ENCODE results near the gene PTPA.
"Not testable (repeated sequence)": the region's sequence is repeated elsewhere in the genome, so short reads cannot be mapped to it uniquely, and the experiment has no call there.

Gene PTPA

DNA sequence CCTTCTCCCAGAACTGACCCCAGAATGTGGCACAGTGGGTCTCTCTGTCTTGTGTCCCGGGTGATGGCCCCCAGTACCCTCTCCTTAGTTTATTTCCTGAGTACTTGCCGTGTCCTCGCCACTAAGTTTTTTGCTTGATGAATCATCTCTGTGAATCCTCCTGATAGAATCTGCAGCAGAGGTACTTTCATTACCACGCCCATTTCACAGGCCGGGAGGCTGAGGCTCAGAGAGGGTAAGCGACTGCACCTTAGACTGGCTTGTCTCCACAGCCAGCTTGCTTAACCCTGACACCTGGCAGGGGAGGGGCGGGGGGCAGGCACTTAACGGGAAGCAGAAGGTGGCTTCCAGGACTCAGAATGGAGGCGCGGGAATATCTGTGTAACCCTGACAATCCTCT lies 74.8 kb downstream of the PTPA start:
- H3K4me3 ChIP-seq (ENCODE audit: low read depth, low read length), result no peak overlapping the region
- no peak for DNase-seq (ENCODE audit: low read depth)
- in situ Hi-C loops (cut with HindIII; ENCODE audit: low sequenced_read_pairs), result no loop called here
- TF ChIP-seq, protein P1, sequence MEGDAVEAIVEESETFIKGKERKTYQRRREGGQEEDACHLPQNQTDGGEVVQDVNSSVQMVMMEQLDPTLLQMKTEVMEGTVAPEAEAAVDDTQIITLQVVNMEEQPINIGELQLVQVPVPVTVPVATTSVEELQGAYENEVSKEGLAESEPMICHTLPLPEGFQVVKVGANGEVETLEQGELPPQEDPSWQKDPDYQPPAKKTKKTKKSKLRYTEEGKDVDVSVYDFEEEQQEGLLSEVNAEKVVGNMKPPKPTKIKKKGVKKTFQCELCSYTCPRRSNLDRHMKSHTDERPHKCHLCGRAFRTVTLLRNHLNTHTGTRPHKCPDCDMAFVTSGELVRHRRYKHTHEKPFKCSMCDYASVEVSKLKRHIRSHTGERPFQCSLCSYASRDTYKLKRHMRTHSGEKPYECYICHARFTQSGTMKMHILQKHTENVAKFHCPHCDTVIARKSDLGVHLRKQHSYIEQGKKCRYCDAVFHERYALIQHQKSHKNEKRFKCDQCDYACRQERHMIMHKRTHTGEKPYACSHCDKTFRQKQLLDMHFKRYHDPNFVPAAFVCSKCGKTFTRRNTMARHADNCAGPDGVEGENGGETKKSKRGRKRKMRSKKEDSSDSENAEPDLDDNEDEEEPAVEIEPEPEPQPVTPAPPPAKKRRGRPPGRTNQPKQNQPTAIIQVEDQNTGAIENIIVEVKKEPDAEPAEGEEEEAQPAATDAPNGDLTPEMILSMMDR (IDR thresholded peaks at IDR 0.05; ENCODE audit: low read depth, low read length, missing control alignments), result no peak

DNA sequence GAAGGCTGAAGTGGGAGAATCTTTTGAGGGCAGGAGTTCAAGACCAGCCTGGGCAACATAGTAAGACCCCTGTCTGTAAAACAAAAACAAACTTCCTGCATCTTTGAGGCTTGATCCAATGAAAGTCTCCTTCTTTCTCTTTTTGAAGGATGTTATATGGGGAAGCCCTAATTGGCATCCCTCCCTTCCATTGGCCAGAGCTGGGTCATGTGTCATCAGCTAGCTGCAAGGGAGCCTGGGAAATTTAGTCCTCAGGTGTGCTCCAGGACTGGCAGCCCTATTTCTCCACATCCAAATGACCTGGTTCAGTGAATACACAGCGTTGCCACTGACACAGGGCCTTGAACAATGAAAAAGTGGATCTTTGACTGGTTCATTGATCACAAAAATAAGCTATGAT lies 75.8 kb downstream of the PTPA start:
- in situ Hi-C loops (cut with HindIII; ENCODE audit: low sequenced_read_pairs), result no loop called here

DNA sequence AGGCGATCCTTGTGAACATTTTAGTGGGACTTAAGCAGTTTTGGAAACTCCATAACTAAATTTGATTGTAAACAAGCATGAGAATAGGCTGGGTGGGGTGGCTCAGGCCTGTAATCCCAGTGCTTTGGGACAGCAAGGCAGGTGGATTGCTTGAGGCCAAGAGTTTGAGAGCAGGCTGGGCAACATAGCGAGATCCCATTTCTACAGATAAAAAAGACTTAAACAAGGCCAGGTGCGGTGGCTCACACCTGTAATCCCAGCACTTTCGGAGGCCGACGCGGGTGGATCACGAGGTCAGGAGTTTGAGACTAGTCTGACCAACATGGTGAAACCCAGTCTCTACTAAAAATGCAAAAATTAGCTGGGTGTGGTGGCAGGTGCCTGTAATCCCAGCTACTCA lies 78.8 kb downstream of the PTPA start:
- H3K4me3 ChIP-seq (ENCODE audit: low read depth, low read length); in situ Hi-C loops (cut with HindIII; ENCODE audit: low sequenced_read_pairs); DNase-seq (ENCODE audit: low read depth): not testable (repeated sequence)

More for the DNA sequence above, 75.8 kb downstream of the PTPA start:
- H3K4me3 ChIP-seq (ENCODE audit: low read depth, low read length), result no peak overlapping the region
- no peak for DNase-seq (ENCODE audit: low read depth)
- TF ChIP-seq, protein P1 (IDR thresholded peaks at IDR 0.05; ENCODE audit: low read depth, low read length, missing control alignments), result no peak

DNA sequence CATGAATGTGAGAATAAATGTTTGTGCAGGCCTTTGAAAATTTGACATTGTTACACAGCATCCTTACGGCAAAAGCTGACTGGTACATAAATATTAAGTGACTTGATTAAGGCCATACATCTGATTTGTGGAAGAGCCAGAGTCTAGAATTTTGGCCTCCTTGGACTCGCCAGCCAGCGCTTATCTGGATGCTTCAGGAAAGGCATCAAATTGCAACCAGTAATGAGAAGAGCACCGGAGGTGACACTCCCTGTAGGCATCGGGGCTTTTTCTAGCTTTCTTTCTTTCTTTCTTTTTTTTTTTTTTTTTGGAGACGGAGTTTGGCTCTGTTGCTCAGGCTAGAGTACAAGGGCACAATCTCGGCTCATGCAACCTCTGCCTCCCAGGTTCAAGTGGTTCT lies 80.0 kb downstream of the PTPA start:
- in situ Hi-C loops (cut with HindIII; ENCODE audit: low sequenced_read_pairs), result no loop called here

DNA sequence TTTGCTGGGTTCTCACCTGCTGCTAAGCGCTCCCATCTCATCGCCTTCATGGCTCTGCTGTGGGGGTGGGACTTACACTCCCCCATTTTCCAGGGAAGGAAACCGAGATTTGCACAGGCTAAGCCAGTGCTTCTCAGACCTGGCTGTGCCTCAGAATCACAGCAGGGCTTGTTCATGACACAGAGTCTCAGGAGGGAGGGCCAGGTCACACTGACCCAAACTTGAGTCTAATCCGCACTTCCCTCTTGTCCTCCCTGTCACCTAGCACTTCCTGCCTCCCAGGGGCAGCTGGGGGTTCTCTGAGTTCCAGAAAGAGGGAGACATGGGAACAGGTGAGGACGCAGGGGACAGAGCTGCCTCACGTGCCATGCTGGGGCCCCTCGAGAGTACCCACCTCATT lies 82.4 kb downstream of the PTPA start:
- in situ Hi-C loops (cut with HindIII; ENCODE audit: low sequenced_read_pairs), result no loop called here
- H3K4me3 ChIP-seq (ENCODE audit: low read depth, low read length), result no peak overlapping the region
- TF ChIP-seq, protein P1 (IDR thresholded peaks at IDR 0.05; ENCODE audit: low read depth, low read length, missing control alignments), result no peak
- no peak for DNase-seq (ENCODE audit: low read depth)

More for the DNA sequence above, 80.0 kb downstream of the PTPA start:
- TF ChIP-seq, protein P1 (IDR thresholded peaks at IDR 0.05; ENCODE audit: low read depth, low read length, missing control alignments), result no peak
- DNase-seq (ENCODE audit: low read depth), result no peak
- H3K4me3 ChIP-seq (ENCODE audit: low read depth, low read length), result no peak overlapping the region

DNA sequence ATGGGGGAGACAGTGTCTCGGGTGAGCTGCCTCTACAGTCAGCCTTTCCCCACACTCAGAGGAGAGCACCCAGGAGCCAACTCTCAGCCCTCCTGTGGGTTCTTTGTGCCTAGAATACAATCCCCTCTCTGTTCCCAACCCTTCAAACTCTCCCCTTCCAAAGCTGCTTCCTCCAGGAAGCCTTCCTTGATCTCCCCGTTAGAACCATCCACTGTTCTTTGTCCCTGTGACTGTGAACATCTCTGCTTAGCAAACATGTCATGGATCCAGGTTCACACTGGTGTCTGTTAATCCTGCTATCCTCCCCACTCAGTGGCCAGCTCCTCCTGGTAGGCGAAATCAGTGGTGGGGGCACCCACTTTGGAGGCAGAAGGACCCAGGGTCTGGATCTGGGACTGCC lies 83.0 kb downstream of the PTPA start:
- H3K4me3 ChIP-seq (ENCODE audit: low read depth, low read length), result no peak overlapping the region
- in situ Hi-C loops (cut with HindIII; ENCODE audit: low sequenced_read_pairs), result no loop called here
- no peak for DNase-seq (ENCODE audit: low read depth)
- TF ChIP-seq, protein P1 (IDR thresholded peaks at IDR 0.05; ENCODE audit: low read depth, low read length, missing control alignments), result no peak

DNA sequence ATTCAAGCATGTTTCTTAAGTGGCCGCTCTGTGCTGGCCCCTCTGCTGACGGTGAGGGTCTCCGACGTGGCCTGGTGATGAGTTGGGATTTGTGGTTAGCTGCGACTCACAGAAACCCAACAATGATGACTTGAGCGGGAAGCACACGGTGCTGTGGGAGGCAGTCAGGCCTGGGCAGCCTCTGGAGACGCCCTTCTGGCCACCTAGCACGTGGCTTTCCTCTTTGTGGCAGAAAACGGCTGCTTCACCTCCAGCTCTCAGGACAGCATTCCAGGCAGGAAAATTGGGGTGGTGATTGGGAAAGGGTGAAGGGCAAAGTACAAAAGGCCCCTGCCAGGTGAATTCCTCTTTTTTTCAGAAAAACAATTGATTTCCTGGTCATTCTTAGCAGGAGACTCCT lies 84.4 kb downstream of the PTPA start:
- TF ChIP-seq, protein P1 (IDR thresholded peaks at IDR 0.05; ENCODE audit: low read depth, low read length, missing control alignments), result no peak

DNA sequence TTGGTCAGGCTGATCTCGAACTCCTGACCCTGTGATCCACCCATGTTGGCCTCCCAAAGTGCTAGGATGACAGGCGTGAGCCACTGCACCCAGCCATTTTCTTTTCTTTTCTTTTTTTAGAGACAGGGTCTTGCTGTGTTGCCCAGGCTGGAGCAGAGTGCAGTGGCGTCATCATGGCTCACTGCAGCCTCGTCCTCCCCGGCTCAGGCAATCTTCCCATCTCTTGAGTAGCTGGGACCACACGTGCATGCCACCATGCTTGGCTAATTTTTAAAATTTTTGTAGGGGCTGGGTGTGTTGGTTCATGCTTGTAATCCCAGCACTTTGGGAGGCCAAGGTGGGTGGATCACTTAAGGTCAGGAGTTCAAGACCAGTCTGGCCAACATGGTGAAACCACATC lies 85.8 kb downstream of the PTPA start:
- in situ Hi-C loops (cut with HindIII; ENCODE audit: low sequenced_read_pairs); DNase-seq (ENCODE audit: low read depth); H3K4me3 ChIP-seq (ENCODE audit: low read depth, low read length): not testable (repeated sequence)

More for the DNA sequence above, 84.4 kb downstream of the PTPA start:
- DNase-seq (ENCODE audit: low read depth), result no peak
- H3K4me3 ChIP-seq (ENCODE audit: low read depth, low read length), result no peak overlapping the region
- in situ Hi-C loops (cut with HindIII; ENCODE audit: low sequenced_read_pairs), result no loop called here
